Erythroblast (primary cell): ENCODE data around the gene HCN4.

Experiments used
- GATA1 ChIP-seq: IDR thresholded peaks from 2 replicates; pipeline ENCODE4 v1.6.1; 2011; ENCODE audit warnings: low read depth, mild to moderate bottlenecking, control low read depth, low read length, moderate library complexity
- POLR2A ChIP-seq: IDR thresholded peaks from 2 replicates; pipeline ENCODE4 v1.6.1; 2011; ENCODE audit warnings: mild to moderate bottlenecking, low read length

- TF ChIP-seq POLR2A (no peak), GATA1 (no peak)
Observed at GRCh38 chr15:73333001-73333400, 35.8 kb downstream of the HCN4 start.
